Kidney tubule cell (primary cell): ENCODE data around the gene ADAMTS9.
A peak's percentile ranks its signal among the peaks of the same experiment; 100 is the strongest.

ENCODE experiments used
- DNase-seq: peaks from one replicate; pipeline ENCODE4 v3.0.0-alpha.2; 2018; ENCODE audit warnings: low spot score

ADAMTS9 gene

GRCh38 chr3:64539451-64540196 is 148.2 kb downstream of the ADAMTS9 start:
- no peak for DNase-seq

GRCh38 chr3:64536166-64536565 is 151.6 kb downstream of the ADAMTS9 start:
- no peak for DNase-seq

- DNase-seq = peak; percentile 78
Measured at GRCh38 chr3:64533617-64534317, 154.0 kb downstream of the ADAMTS9 start.

- DNase-seq = peak; percentile 54
Measured at GRCh38 chr3:64530434-64531049, 157.3 kb downstream of the ADAMTS9 start.

- DNase-seq = no peak
Measured at GRCh38 chr3:64523324-64523723, 164.5 kb downstream of the ADAMTS9 start.

GRCh38 chr3:64520334-64520733 is 167.5 kb downstream of the ADAMTS9 start:
- DNase-seq = no peak

GRCh38 chr3:64518950-64519349 is 168.8 kb downstream of the ADAMTS9 start:
- DNase-seq = no peak

- DNase-seq = peak; percentile 35
Measured at GRCh38 chr3:64518496-64518895, 169.3 kb downstream of the ADAMTS9 start.

- no peak for DNase-seq
Measured at GRCh38 chr3:64514889-64515288, 172.9 kb downstream of the ADAMTS9 start.

GRCh38 chr3:64509206-64509605 is 178.6 kb downstream of the ADAMTS9 start:
- no peak for DNase-seq

- DNase-seq = no peak
Measured at GRCh38 chr3:64508140-64508539, 179.7 kb downstream of the ADAMTS9 start.

- no peak for DNase-seq
Measured at GRCh38 chr3:64506255-64506654, 181.5 kb downstream of the ADAMTS9 start.

GRCh38 chr3:64505419-64505818 is 182.4 kb downstream of the ADAMTS9 start:
- no peak for DNase-seq

GRCh38 chr3:64502284-64502683 is 185.5 kb downstream of the ADAMTS9 start:
- DNase-seq = no peak

GRCh38 chr3:64501298-64501906 is 186.4 kb downstream of the ADAMTS9 start:
- no peak for DNase-seq

GRCh38 chr3:64496786-64497490 is 190.9 kb downstream of the ADAMTS9 start:
- DNase-seq = peak; percentile 83

GRCh38 chr3:64495781-64496334 is 191.9 kb downstream of the ADAMTS9 start:
- DNase-seq = no peak

GRCh38 chr3:64495121-64495780 is 192.5 kb downstream of the ADAMTS9 start:
- DNase-seq = no peak

GRCh38 chr3:64494526-64494925 is 193.3 kb downstream of the ADAMTS9 start:
- DNase-seq = no peak

GRCh38 chr3:64493149-64493548 is 194.7 kb downstream of the ADAMTS9 start:
- no peak for DNase-seq

- DNase-seq = no peak
Measured at GRCh38 chr3:64491843-64492242, 196.0 kb downstream of the ADAMTS9 start.
